Left ventricle myocardium superior (tissue), 1 donor: ENCODE data around the gene KNDC1. TPM values are rescaled to one million over a fixed set of nuclear protein-coding genes. Genes with fewer than 3 reads are reported as not detected.

ENCODE experiments used
- ATAC-seq: fragments of 200-7000 bp; cut with Tn5 transposase; one replicate; pipeline ENCODE4 v1.9.1; 2020; ENCODE audit warnings: mild to moderate bottlenecking, moderate library complexity
- DNase-seq: peaks from one replicate; pipeline ENCODE4 v3.0.0-alpha.2; 2020
- intact Hi-C: fragments of 100-400 bp; cut with micrococcal nuclease; formaldehyde crosslinking; loops from one replicate; pipeline ENCODE4 v1.11.0; 2022
- total RNA-seq: library from RNA; stranded (reverse); fragmentation: NEBNext Ultra II Directional; extraction: Animal tissue kit (Norgen Biotek cat#: 25700); gene quantifications from one replicate; pipeline ENCODE4 v1.2.1, GENCODE V29; 2021
- donor health status: DM: no; HTN: yes; CAD: no; lungs with severe emphysema.

Gene KNDC1
- total RNA-seq, 1 donor from 2014 or later = 0.20 TPM

DNA sequence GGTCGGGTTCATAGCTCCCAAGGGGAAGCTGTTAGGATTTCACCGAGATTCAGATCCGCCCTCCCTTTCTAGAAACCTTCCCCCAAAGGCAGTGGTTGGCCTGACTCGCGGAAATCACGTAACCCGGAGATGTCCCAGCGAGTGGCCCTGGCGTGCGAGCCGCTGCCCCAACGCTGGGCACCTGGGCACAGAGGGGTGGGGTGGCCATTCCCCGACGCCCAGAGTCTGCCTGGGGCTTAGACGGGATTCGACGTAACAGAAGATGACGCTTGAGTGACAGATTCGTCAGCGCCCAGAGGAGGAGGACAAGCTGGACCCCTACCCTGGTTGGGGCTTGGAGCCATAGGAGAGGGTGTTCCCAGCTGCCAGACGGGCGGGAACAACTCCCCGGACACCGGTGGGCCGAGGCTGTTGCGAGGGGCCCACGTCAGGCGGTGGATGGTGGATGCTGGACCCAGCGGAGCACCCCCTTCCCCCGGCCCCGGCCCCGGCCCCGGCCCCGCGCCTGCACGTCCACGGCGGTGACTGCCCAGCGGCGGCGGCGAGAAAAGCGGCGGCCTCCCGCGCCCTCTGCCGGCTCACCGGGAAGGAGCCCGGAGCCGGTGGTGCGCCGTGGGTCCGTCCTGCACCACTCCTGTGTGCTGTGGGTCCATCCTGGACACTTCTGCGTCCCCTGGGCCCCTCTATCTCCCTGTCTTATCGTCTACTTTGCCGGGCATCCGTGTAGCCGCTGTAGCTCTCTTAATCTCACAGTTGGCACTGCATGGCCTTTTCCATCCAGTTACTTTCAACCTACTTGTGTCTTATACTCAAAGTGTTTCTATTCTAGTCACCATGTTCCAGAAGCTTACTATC lies 35.4 kb upstream of the KNDC1 start:
- ATAC-seq (peak; percentile 84), DNase-seq (peak; percentile 53)
- intact Hi-C loops = no loop called here

- DNase-seq (peak; percentile 6), ATAC-seq (no peak)
- intact Hi-C loops = no loop called here
Measured at GRCh38 chr10:133125901-133126300, 34.1 kb upstream of the KNDC1 start.

DNA sequence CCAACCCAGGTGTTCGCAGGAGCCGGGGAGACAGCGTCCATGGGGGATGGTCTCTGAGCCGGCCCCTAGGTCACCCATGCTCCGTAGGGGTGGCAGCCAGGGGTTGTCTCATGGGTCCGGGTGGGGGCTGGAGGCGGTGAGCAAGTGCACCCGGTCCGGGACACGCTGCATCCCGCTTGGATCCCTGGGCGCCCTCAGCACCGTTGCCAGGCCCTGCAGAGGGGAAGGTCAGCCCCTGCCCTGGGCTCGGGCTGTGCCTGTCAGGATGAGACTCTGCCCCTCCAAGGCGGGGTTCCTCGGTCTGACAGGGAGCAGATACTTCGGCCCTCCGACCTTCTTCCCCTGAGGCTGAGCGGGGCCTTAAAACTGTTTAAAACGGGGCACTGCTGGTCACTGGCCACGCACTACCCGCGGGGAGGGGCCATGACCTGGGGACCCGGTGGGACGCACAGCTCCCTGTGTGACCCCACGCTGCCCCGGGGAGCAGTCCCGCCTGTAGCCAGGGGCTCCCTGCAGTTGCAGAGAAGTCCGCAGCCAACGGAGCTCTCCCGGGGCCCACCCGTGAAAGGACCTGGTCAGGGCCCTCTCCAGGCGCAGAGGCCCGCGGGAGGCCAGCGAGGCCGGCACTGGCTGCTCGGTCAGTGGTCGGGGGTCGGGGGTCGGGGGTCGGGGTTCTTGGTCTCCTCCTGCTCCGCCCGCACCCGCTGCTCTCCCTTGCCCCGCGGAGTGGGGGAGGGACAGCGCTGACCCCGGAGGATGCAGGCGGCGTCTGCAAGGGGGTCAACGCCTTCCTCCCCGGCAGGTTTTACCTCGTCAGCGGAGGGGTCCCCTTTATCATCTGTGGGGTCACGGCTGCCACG lies 33.4 kb upstream of the KNDC1 start:
- intact Hi-C loops = no loop called here
- peak; percentile 19 for DNase-seq

GRCh38 chr10:133127291-133128125 lies 32.5 kb upstream of the KNDC1 start:
- DNase-seq (peak; percentile 17), ATAC-seq (no peak)

More for the DNA sequence above, 33.4 kb upstream of the KNDC1 start:
- no peak for ATAC-seq

DNA sequence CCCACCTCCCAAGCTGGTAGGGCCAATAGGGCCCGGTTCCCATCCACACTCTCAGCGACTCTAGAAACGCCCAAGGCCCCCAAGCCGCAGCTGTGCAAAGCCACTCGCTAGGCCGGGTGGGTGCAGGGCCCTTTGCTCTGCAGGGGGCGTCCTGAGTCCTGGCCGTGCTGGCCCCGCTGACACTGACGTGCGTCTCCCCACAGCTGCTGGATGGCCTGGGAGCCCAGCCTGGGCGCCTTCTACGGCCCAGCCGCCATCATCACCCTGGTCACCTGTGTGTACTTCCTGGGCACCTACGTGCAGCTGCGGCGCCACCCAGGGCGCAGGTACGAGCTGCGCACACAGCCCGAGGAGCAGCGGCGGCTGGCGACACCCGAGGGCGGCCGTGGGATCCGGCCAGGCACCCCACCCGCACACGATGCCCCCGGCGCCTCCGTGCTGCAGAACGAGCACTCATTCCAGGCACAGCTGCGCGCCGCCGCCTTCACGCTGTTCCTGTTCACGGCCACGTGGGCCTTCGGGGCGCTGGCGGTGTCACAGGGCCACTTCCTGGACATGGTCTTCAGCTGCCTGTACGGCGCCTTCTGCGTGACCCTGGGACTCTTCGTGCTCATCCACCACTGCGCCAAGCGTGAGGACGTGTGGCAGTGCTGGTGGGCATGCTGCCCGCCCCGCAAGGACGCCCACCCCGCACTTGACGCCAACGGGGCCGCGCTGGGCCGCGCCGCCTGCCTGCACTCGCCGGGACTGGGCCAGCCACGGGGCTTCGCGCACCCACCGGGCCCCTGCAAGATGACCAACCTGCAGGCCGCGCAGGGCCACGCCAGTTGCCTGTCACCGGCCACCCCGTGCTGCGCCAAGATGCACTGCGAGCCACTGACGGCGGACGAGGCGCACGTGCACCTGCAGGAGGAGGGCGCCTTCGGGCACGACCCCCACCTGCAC lies 31.6 kb upstream of the KNDC1 start:
- DNase-seq (peak; percentile 26), ATAC-seq (no peak)
- intact Hi-C loops = no loop called here

More at GRCh38 chr10:133127291-133128125, 32.5 kb upstream of the KNDC1 start:
- intact Hi-C loops = no loop called here

DNA sequence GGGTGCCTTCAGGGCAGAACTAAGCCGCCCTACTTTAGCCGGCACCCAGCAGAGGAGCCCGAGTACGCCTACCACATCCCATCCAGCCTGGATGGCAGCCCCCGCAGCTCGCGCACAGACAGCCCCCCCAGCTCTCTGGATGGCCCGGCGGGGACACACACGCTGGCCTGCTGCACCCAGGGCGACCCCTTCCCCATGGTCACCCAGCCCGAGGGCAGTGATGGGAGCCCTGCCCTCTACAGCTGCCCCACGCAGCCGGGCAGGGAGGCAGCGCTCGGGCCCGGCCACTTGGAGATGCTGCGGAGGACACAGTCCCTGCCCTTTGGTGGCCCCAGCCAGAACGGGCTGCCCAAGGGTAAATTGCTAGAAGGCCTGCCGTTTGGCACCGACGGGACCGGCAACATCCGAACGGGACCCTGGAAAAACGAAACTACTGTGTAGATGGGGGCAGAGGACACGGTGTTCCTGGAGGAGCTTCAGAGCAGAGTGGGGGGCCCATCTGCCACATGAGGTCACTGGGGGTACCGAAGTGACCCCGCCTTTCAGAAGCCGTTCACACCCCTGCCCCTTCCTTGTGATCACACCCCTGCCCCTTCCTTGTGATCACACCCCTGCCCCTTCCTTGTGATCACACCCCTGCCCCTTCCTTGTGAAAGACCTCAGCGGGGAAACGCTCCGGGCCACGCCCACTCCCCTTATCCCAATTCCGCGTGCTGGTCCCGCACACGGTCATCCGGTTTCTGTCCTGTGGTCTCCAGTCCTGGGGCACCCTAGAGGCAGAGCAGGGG lies 30.8 kb upstream of the KNDC1 start:
- DNase-seq (peak; percentile 23), ATAC-seq (no peak)
- intact Hi-C loops = no loop called here

DNA sequence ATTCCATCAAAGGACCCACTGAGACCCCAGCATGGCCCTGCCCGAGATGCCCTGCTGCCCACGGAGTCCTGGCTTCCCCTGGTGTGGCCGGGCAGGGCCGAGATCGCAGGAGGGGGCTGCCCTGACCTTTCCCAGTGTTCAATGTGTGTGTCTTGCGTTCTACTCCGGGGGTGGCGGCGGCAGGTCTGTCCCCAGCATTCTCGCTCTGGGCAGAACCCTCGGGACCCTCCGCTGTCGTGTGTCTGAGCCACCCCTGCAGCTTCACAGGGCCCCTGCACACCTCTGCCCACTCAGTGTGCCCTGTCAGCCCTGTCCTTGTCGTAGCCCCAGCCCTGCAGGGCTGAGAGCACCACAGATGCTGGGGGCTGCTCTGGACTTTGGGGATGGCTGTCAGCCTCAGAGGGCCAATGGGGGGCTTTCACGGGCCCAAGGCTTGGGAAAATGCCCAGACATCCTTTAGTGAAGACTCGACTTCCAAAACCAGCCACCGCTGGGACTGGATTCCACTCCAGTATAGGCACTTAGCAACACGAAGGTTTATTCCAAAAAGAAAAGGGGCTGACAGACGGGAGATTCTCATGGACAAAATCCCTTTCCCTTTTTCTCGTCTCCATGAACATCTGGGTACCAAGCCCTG lies 30.0 kb upstream of the KNDC1 start:
- DNase-seq (peak; percentile 14), ATAC-seq (no peak)
- intact Hi-C loops = no loop called here

DNA sequence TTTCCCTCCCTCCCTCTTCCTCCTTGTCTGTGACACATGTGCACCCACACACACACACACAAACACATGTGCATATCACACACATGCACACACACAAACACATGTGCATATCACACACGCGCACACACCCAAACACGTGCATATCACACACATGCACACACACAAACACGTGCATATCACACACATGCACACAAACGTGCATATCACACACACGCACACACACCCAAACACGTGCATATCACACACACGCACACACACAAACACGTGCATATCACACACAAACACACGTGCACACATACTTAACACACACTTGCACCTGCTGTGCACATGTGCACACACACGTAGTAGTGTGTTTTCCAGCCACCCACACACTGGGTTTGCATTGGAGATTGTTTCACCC lies 29.4 kb upstream of the KNDC1 start:
- intact Hi-C loops = no loop called here
- DNase-seq (peak; percentile 11), ATAC-seq (no peak)

GRCh38 chr10:133131053-133131452 lies 29.0 kb upstream of the KNDC1 start:
- DNase-seq (no peak), ATAC-seq (no peak)
- intact Hi-C loops = no loop called here

DNA sequence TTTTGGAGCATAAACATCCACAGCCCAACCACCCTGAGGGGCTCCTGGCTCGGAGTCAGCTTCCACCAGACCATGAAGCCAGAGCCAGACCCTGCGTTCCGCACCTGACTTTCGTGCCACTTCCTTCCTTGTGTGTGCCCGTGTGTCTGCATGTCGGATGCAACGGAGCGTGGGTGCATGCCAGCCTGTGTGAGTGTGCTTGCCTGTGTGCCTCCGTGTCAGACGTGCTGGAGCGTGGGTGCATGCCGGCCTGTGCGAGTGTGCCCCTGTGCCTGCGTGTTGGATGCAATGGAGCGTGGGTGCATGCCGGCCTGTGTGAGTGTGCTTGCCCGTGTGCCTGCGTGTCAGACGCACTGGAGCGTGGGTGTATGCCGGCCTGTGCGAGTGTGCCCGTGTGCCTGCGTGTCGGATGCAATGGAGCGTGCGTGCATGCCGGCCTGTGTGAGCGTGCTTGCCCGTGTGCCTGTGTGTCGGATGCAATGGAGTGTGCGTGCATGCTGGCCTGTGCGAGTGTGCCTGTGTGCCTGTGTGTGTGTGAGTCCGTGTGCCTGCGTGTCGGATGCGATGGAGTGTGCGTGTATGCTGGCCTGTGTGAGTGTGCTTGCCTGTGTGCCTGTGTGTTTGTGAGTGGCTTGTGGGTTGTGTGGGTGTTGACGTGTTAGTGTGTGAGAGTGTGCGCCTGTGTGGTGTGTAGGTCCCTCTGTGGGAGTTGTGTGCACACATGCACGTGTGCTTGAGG lies 28.1 kb upstream of the KNDC1 start:
- DNase-seq = peak; percentile 24
- intact Hi-C loops = no loop called here

DNA sequence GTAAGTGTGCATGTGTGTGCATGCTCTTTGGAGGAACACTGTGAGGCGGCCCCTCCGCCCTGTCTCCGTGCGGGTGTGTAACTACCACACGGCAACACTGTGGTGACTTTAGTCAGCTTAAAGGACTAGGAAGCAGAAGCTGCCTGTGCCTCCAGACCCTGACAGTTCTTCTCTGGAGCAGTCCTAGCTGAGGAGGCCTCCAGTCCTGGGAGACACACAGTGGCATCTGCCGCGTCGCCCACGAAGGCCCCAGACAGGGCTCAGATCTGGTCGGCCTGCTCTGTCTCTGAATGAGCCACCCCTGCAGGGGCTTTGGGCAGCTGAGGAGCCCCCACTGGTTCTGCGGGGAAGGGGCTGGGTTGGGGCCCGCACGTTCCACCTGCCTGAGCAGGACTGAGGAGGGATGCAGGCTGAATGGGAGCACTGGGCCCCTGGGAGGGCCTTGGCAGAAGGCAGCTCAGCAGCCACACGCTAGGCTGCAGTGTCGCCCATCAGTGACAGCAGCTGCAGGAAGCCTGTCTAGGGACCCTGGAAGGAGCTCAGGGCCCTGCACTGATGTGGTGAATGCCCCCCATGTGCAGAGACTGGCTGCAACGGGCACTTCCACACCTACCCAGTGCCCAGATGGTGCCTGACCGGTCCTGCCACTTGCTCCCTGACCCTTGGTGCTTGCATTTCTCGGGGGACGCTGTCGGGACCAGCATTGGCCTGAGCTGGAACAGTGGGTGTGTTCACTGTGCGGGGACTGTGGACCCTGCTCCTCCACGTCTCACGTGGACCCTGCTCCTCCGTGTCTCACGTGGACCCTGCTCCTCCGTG lies 27.3 kb upstream of the KNDC1 start:
- ATAC-seq (no peak), DNase-seq (peak; percentile 14)
- intact Hi-C loops = no loop called here

More for the DNA sequence above, 28.1 kb upstream of the KNDC1 start:
- ATAC-seq = no peak

DNA sequence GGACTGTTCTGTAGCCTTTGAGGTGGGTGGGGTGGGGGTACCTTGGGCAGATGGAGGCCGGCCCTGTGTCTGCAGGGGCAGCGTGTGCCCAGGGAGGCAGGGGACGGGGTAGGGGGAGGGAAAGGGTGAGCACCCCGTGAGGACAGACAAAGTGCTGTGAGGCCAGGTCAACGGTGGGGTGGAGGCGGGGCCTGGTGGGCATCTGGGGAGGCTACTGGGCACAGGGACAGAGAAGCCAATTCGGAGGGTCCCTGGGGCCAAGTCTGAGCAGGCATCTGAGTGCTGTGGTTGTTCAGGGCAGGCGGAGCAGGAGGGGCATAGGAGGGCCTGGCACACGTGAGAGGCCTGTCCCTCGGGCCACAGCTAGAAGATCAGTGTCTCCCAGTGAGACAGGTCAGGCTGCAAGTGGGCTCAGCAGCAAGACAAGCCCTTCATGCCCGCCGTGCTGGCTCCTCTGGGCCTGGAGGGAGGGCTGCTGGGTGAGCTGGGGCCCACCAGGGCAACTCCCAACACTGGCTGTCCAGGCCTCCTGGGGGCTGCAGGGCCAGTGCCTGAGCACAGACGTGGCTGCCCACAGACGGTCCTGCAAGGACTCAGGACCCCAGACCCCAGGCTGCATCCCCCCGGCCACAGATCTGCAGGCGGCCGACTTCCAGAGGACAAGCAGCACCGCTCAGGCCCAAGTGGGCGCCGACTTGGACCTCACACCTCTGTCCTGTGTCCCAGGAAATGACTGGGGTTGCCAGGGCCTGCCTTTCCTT lies 26.4 kb upstream of the KNDC1 start:
- intact Hi-C loops = no loop called here
- ATAC-seq (no peak), DNase-seq (peak; percentile 12)

DNA sequence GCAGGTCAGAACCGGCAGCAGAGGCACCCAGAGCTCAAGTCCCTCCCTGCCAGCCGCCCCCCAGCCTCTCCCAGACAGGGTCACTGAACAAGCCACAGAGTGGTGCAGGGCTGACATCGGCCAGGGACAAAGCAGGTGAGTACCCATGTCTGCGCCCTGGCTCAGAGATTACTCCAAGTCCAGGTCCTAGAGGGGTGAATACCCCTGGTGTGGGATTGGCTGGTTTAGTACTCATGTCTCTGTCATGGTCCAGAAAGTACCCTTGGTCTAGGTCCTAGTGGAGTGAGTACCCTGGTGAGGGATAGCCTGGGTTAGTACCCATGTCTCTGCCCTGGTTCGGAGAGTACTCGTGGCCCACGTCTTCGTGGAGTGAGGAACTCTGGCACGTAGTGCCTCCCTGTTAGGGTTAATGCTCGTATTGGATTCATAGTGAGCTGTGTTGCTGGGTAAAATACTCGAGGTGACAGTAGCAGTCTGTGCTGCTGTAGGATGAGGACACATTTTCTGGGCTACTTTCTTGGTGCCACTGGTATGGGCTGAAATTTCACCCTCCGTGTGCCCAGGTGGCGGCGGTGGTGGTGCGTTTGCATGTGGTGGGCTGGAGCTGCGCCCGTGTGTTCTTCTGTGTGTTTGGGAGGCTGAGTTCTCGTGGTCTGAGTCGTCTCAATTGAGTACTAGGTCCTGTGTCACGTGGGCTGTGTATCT lies 25.5 kb upstream of the KNDC1 start:
- DNase-seq = peak; percentile 23
- ATAC-seq = no peak
- intact Hi-C loops = no loop called here

DNA sequence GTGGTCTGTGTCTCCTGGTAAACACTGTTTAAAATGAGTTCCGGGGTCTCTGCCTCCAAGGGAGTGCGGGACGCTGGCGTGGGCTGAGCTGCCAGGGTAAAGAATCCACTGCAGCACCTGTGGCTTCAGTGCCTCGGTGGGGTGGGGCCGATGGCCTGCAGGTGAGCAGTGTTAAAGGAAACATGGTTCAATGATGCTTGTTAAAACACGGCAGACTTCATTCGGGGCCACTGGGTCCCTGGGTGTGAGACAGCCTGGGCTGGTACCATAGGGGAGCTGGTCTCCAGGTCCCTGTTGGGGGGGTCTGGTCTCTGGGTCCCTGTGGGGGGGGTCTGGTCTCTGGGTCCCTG lies 24.9 kb upstream of the KNDC1 start:
- no peak for ATAC-seq
- DNase-seq = no peak
- intact Hi-C loops = no loop called here
